IPS DF 19.7 (cell line): Measurements from ENCODE around the gene TBX20.
"Not testable (repeated sequence)": the region's sequence is repeated elsewhere in the genome, so short reads cannot be mapped to it uniquely, and the experiment has no call there.

Experiments used
- DNase-seq: peaks from one replicate; pipeline ENCODE4 v3.0.0-alpha.2; 2013; ENCODE audit warnings: low read depth, low spot score

TBX20 gene

DNA sequence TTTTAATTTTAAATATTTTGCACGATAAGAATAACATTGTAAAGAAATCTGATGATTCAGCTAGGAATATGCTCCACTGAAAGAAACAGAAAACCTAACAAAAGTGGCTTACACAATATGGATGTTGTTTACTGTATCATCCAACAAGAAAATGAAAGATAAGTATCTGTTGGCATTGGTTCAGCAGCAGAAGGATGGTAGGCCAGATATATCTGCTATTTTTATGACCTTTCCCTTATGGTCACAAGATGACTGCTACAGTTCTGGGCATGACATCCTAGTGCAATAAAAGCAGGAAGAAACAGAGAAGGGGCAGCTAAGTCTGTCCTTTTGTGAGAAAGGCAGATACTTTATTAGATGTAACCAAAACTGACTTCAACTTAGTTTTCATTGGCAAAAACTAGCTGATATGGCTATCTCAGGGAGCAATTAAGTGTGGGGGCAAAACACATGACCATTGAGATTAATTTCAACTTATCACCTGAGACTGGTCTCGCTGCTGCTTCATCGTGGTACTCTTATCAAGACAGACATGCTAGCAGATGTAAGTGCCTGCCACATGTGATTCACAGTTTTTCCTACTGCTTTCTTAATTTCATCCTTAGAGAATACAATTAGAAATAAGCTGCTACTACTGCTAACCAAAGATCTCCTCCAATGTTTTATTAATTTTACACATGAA, 92.7 kb downstream of the TBX20 start:
- not testable (repeated sequence) for DNase-seq
